Right forelimb (tissue), 1 donor: ENCODE measurements around the gene MCUB.
A peak's percentile ranks its signal among the peaks of the same experiment; 100 is the strongest.

Source experiments
- DNase-seq: peaks from one replicate; pipeline ENCODE4 v3.0.0-alpha.2; 2018

MCUB gene

DNA sequence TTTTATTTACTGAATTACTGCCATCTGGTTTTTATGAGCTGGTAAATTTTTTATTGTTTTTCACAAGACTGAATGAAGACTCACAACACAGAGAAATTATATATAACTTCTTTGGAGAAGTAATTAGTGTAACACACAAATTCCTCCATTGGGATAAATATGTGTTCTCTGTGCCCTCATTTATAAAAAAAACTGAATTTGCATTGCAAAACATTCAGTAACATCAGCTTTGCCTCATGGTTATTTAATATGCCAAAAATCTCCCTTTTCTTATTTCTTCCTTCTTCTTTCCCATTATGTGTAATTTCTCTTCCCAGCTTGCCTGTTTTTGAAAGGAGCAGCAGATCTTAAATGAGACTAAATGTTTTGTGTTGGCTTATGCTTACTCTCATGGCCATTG is 124.7 kb downstream of the MCUB start:
- DNase-seq: no peak

DNA sequence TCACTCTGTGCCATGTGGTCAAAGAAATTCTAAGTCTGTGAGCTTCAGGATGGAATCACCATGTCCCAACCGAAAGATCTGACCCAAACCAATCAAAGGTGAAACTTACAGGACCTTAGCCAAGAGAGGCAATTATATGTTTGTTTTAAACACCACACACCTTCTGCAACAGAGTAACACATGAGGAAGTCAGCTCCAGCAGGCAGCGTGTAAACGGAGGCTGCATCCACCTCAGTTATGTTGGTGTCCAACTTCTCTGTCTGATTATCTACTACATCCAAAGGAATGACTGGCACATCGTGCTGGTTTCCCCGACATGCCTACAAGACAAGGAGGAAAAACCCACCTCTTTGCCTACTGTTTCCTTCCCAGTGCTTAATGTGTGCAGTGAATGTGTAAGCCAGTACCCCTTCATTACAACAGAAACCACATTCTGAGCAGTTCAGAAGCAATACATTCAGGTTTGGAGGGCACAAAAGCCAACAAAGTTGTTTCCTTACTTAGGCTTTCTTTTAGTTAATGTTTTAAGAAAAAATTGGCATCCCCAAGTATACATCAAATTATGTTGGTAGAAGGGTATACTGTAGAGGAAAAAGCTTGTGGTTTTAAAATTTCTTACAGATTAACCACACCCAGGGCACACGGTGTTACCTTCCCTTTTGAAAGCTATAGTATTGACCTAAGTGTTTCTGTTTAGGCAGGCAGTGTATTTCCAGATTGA is 130.8 kb downstream of the MCUB start:
- DNase-seq: no peak

GRCh38 chr4:109691411-109691920 is 131.4 kb downstream of the MCUB start:
- DNase-seq: no peak

DNA sequence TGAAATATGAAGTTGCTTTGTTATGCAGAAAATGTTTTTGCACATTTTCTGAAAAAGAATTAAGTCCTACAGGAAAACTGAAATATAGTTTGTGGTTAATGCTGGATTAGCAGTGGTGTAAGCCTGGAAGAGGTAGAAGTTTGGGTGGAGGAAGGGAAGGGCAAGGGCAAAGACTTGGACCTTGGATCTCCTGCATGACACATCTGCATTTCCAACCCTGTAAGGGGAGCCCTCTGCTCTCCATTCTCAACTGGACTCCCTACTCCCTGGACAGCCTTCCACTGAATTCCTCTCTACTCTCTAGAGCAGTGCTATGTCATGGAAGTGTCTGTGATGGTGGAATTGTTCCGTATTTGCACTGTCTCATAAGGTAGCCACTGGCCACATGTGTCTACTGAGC is 138.6 kb downstream of the MCUB start:
- no peak for DNase-seq

- no peak for DNase-seq
These were observed 139.6 kb downstream of the MCUB start for GRCh38 chr4:109699553-109700225.

GRCh38 chr4:109701566-109702410 is 141.7 kb downstream of the MCUB start:
- no peak for DNase-seq

- peak; percentile 86 for DNase-seq
These were observed 143.1 kb downstream of the MCUB start, which contains the start of gene CASP6 for GRCh38 chr4:109702950-109703663. Gene CASP6 (minus strand): TSS chr4:109703445. CDS start chr4:109703395, 50 bp downstream.

DNA sequence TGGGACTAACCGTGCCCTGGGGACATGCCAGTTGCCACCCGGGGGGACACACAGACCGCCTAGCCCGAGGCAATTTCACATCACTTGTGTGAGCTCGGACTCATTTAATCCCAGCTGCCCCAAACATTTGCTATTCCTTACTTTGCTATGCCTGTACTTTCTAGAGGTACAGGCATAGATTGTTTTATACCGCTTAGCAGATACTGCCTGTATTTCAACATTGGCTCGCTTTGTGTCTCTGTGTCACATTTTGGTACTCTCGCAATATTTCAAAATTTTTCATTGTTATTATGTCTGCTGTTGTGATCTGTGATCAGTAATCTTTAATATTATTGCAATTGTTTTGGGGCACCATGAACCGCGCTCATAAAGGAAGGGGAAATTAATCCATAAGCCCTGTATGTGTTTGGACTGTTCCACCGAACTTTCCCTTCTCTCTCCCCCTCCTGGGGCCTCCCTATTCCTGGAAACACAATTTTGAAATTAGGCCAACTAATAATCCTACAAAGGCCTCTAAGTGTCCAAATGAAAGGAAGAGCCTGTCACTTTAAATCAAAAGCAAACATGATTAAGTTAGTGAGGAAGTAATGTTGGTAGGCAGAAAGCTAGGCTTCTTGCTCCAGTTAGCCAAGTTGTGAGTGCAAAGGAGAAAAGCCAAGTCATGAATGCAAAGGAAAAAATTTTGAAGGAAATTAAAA is 143.8 kb downstream of the MCUB start:
- DNase-seq: no peak

- no peak for DNase-seq
These were observed 148.4 kb downstream of the MCUB start for GRCh38 chr4:109708435-109708834.

- no peak for DNase-seq
These were observed 148.9 kb downstream of the MCUB start for GRCh38 chr4:109708990-109709389.

DNA sequence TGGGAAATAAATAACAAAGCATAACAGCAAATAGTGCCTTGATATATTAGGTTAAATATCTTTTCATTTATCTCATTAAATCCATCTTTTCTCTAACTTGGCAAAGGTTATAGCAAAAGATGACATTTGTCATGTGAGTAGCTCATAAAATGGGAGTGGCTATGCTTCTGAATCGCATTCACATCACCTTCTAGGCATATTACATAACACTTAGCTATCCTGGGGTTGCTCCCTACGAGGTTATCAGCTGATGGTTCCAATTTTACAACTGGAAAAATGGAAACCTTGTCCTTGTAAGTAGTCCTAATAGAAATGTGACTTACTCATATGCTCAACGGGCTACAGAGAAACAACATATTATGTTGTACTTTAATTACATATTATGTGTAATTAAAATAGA is 153.5 kb downstream of the MCUB start:
- no peak for DNase-seq

DNA sequence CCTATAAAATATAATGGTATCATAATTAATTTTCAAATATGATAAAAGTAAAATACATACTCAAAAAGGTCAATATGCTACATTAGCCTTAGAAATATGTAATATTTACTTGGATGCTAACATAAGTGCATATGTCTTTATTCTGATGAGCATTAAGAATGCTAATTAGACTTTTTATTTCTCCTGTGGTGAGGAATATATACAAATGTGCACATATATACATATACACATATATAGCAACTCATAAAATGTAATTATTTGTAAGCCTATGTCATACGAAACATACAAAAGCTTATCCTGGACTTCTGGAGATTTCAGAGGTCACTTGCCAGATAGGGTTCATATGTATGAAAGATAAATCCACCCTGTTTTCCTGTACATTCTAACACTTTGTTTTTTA is 158.7 kb downstream of the MCUB start:
- no peak for DNase-seq

DNA sequence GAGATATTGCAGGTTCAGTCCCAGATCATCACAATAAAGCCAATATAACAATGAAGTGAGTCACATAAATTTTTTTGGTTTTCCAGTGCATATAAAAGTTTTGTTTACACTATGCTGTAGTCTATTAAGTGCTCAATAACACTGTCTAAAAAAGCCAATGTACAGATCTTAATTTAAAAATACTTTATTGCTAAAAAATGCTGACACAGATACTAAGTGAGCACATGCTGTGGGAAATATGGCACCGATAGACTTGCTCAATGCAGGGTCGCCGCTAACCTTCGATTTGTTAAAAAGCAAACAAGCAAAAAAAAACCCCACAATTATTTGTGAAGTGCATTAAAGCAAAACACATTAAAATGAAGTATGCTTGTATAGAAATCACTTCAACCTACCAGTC is 159.6 kb downstream of the MCUB start:
- no peak for DNase-seq

- DNase-seq: no peak
These were observed 161.0 kb downstream of the MCUB start for GRCh38 chr4:109721033-109721432.

GRCh38 chr4:109722357-109722756 is 162.3 kb downstream of the MCUB start:
- DNase-seq: no peak

GRCh38 chr4:109723110-109723509 is 163.1 kb downstream of the MCUB start:
- no peak for DNase-seq

DNA sequence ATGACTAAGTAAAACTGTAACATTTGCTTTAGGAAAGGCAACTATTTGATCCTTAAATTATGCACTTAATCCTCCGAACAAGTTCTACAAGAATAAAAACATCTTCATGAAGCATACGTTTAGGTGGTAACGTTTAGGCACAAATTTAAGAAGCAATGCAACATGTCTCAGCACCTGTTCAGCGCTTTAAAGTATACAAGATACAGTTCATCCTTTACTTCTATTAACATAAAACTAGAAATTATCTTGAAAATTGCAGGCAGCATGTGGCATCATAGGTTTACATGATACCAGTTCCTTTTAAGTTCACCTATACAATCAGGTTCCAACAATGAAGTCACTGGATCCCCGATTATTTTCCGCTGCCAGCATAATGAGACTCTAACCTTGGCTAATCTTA is 168.3 kb downstream of the MCUB start:
- no peak for DNase-seq

- no peak for DNase-seq
These were observed 169.2 kb downstream of the MCUB start for GRCh38 chr4:109729117-109729717.

GRCh38 chr4:109729718-109730618 is 169.9 kb downstream of the MCUB start, which contains the start of gene PLA2G12A:
Gene PLA2G12A (minus strand): TSS chr4:109730070. CDS start chr4:109729809, 261 bp downstream.
- peak; percentile 90 for DNase-seq
